Central memory CD4-positive, alpha-beta T cell (primary cell): ENCODE data around the gene GPR45.

Experiments used
- DNase-seq: peaks from one replicate; pipeline ENCODE4 v3.0.0; 2022

Gene GPR45

GRCh38 chr2:105254531-105255210, 13.1 kb downstream of the GPR45 start:
- DNase-seq: no peak

GRCh38 chr2:105255979-105256378, 14.4 kb downstream of the GPR45 start:
- DNase-seq: no peak

GRCh38 chr2:105256431-105257047, 15.0 kb downstream of the GPR45 start:
- DNase-seq: no peak

- no peak for DNase-seq
Observed at GRCh38 chr2:105257981-105258380, 16.4 kb downstream of the GPR45 start.

GRCh38 chr2:105258835-105259350, 17.4 kb downstream of the GPR45 start:
- DNase-seq: no peak

GRCh38 chr2:105261061-105261460, 19.5 kb downstream of the GPR45 start:
- no peak for DNase-seq

- no peak for DNase-seq
Observed at GRCh38 chr2:105262651-105263091, 21.1 kb downstream of the GPR45 start.

- DNase-seq: no peak
Observed at GRCh38 chr2:105269426-105269825, 27.9 kb downstream of the GPR45 start.

- DNase-seq: no peak
Observed at GRCh38 chr2:105271393-105272045, 30.0 kb downstream of the GPR45 start.

- DNase-seq: no peak
Observed at GRCh38 chr2:105272176-105272575, 30.6 kb downstream of the GPR45 start.

GRCh38 chr2:105274046-105274445, 32.5 kb downstream of the GPR45 start:
- DNase-seq: no peak

- no peak for DNase-seq
Observed at GRCh38 chr2:105278654-105279053, 37.1 kb downstream of the GPR45 start.

- DNase-seq: no peak
Observed at GRCh38 chr2:105279126-105279525, 37.6 kb downstream of the GPR45 start.

GRCh38 chr2:105280281-105280680, 38.7 kb downstream of the GPR45 start:
- no peak for DNase-seq

GRCh38 chr2:105283532-105283931, 42.0 kb downstream of the GPR45 start:
- DNase-seq: no peak

GRCh38 chr2:105287692-105288091, 46.1 kb downstream of the GPR45 start:
- DNase-seq: no peak

GRCh38 chr2:105288133-105288532, 46.6 kb downstream of the GPR45 start:
- no peak for DNase-seq

GRCh38 chr2:105290981-105291660, 49.6 kb downstream of the GPR45 start:
- no peak for DNase-seq

- DNase-seq: no peak
Observed at GRCh38 chr2:105291981-105292380, 50.4 kb downstream of the GPR45 start.
